ENCODE results near the gene ZNF614. TPM values are rescaled to one million over a fixed set of nuclear protein-coding genes. Genes with fewer than 3 reads are reported as not detected.

The ZNF614 gene
- total and polyA plus RNA-seq, 2 of the 13 experiments (the other 11 are each of a cell fraction or from before 2014, with no cell fraction given), result 13.0 to 22.8 TPM

DNA sequence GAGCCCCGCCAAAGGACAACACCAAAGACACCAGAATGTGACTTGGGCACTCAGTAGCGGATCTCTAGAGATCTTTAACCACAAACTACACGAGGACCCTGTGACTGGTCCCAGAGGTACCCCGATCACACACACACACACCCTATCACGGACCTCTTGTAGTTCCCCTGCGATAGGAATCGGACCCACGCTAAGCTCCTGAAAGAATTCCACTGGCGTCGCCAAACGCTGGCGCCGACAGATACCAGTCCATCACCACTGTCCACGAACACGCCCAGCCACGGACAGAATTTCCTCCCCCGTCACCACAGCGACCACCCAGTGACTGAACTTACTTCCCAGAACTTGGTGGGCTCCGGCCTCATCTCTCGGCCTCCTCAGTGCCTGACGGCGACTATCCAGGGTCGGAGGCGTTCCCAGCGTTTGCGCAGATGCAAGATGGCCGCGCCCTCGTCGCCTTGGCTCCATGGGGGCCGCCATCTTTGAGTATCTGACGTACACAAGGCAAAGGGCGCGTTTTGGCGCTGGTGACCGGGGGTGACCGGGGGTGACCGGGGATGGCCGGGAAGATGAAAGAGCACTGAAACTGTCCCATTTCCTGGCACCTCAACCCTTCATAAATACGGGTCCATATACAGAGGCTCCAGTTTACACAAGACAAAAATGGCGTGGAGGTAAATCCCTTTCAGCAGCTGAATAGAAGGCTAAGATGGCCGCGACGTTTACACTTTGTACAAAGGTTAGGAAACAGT, 20.2 kb downstream of the ZNF614 start, which contains the start of gene ZNF615 (continued):
- TF ChIP-seq ZHX2 (IDR thresholded peaks at IDR 0.05; ENCODE audit: low read depth), result peak; percentile 79
- no peak for TF ChIP-seq ZHX2 (CRISPR knock-in tag; IDR thresholded peaks at IDR 0.05; ENCODE audit: borderline replicate concordance)
- TF ChIP-seq JUNB (CRISPR knock-in tag; IDR thresholded peaks at IDR 0.05; ENCODE audit: borderline replicate concordance), result no peak
- TF ChIP-seq HOXA9 (CRISPR knock-in tag; IDR thresholded peaks at IDR 0.05; ENCODE audit: borderline replicate concordance), result 0 out of 2 replicates have a peak, but pooled peaks have one; percentile 62

DNA sequence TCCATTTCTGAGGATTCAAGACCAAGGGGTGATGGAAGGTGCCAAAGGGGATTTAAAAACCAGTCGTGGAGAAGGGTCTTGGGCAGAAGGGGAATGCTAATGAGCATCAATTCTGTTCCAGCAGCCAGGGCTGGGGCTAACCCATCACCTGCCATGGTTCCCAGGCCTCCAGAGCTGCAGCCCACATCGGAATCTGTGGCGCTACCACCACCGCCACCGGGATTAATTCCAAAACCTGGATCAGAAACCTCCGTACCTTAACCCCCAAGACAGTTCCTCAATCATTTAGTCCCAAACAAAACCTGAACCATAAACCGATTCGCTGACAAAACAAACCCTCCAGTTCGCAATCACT, 20.8 kb downstream of the ZNF614 start:
- FAIRE-seq (no peak), ATAC-seq (peak; percentile 79)
- peak overlapping the region; percentile 50 for H2AFZ ChIP-seq (ENCODE audit: low read length)
- no peak for TF ChIP-seq SKIL (CRISPR knock-in tag; IDR thresholded peaks at IDR 0.05; ENCODE audit: borderline replicate concordance)
- TF ChIP-seq, protein P1, sequence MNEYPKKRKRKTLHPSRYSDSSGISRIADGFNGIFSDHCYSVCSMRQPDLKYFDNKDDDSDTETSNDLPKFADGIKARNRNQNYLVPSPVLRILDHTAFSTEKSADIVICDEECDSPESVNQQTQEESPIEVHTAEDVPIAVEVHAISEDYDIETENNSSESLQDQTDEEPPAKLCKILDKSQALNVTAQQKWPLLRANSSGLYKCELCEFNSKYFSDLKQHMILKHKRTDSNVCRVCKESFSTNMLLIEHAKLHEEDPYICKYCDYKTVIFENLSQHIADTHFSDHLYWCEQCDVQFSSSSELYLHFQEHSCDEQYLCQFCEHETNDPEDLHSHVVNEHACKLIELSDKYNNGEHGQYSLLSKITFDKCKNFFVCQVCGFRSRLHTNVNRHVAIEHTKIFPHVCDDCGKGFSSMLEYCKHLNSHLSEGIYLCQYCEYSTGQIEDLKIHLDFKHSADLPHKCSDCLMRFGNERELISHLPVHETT (CRISPR knock-in tag; conservative IDR thresholded peaks at IDR 0.05), result 0 out of 2 replicates have a peak, but pooled peaks have one; percentile 7
- TF ChIP-seq, protein P2, sequence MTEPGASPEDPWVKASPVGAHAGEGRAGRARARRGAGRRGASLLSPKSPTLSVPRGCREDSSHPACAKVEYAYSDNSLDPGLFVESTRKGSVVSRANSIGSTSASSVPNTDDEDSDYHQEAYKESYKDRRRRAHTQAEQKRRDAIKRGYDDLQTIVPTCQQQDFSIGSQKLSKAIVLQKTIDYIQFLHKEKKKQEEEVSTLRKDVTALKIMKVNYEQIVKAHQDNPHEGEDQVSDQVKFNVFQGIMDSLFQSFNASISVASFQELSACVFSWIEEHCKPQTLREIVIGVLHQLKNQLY (CRISPR knock-in tag; IDR thresholded peaks at IDR 0.05), result no peak
- 0 out of 2 replicates have a peak, but pooled peaks have one; percentile 5 for TF ChIP-seq ZNF724P (CRISPR knock-in tag; IDR thresholded peaks at IDR 0.05; ENCODE audit: borderline replicate concordance)
- TF ChIP-seq PLSCR1 (CRISPR knock-in tag; IDR thresholded peaks at IDR 0.05; ENCODE audit: borderline replicate concordance), result 0 out of 2 replicates have a peak, but pooled peaks have one; percentile 25

More for the DNA sequence above, 20.8 kb downstream of the ZNF614 start:
- CTCF ChIA-PET (ENCODE audit: low intra/inter-chr PET ratio, low total read pairs), result no interaction called here
- DNase-seq (ENCODE audit: low spot score), result no peak
- peak overlapping the region; percentile 70 for H3K27ac ChIP-seq (ENCODE audit: extremely low read length, insufficient read depth, low read length)
- H3K79me2 ChIP-seq (ENCODE audit: insufficient read depth, low read length), result peaks cover 29% of the 10 kb centered on the region
- no peaks in the 10 kb centered on the region for H4K20me1 ChIP-seq (ENCODE audit: insufficient read depth, low read length)
- H3K4me3 ChIP-seq (replicated peaks in 1 of 3; ENCODE audit: insufficient read depth in 1 of 3, low read depth in 2 of 3, low read length in 3 of 3), result peak overlapping the region; percentile 67 to 100 (median 91)
- POLR2A ChIA-PET, result interaction anchor here (1.0 to 2.6 kb wide), 5 partner anchors 13 to 42 kb away, joined by 3 to 6 read pairs (median 3); no protein-coding TSS in a partner anchor
- 16% methylated on average over 9 of the region's 9 CpGs for WGBS (ENCODE audit: low lambda C conversion rate)
- peaks cover 18% of the 10 kb centered on the region for H3K4me1 ChIP-seq (ENCODE audit: insufficient read depth, low read length)
- peak overlapping the region; percentile 81 for H3K4me2 ChIP-seq (ENCODE audit: low read depth, low read length)
- intact Hi-C loops (cut with micrococcal nuclease; ENCODE audit: unreplicated experiment) (loop anchor here (10.0 kb wide), 1 partner anchor 83 kb away; the partner anchor contains the start of gene ZNF613), in situ Hi-C loops (cut with HindIII; ENCODE audit: extremely low pct_ligation_motif_present, low pct_unique_long_range_greater_than_20kb) (no loop called here)
- peaks cover 1 to 10% of the 10 kb centered on the region in 2 experiments; a peak in 3 of 5 replicates for H3K36me3 ChIP-seq (replicated peaks in 1 of 2; ENCODE audit: control insufficient read depth in 1 of 2, insufficient read depth in 2 of 2, low read length in 2 of 2)
- H3K27me3 ChIP-seq (ENCODE audit: control insufficient read depth in 1 of 2, insufficient read depth in 2 of 2, low read length in 2 of 2), result no peaks in the 10 kb centered on the region; a peak in 1 of 5 replicates
- TSS peak; percentile 67 for BruUV-seq (replicated peaks)
- peaks cover 12% of the 10 kb centered on the region; the same call in 1 of the 2 replicates for H3K9me3 ChIP-seq (ENCODE audit: low read length)
- H3K9ac ChIP-seq (ENCODE audit: insufficient read depth, low read depth, low read length), result peak overlapping the region; percentile 77

Measured in HepG2 (cell line).